ENCODE results near the gene SLC39A13.

Gene SLC39A13

DNA sequence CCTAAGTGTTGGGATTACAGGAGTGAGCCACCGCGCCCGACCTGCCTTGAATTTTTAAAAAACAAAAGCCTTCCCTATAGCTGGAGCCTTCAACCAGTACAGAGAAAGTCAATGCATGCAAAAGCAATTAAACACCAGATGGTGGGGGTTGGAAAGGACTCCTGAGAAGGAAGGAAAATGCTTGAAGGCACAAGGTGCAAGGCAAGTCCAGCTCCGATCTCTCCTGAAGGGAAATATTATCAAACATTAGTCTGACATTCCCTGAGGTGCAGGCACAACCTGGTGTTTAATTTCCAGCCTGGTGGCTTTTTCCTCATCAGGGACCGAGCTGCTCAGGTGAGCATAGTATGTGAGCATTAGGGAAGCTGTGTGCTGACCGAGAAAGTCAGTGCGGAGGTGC, 53.5 kb downstream of the SLC39A13 start:
- no peak for DNase-seq

GRCh38 chr11:47464483-47464882, 56.1 kb downstream of the SLC39A13 start:
- DNase-seq: no peak
